Middle frontal gyrus (tissue), 1 donor: Measurements from ENCODE around the gene MS4A18.

Experiments used
- DNase-seq: peaks from one replicate; pipeline ENCODE4 v3.0.0-alpha.2; 2015; ENCODE audit warnings: low spot score; ENCODE audit errors: extremely low spot score

The MS4A18 gene

DNA sequence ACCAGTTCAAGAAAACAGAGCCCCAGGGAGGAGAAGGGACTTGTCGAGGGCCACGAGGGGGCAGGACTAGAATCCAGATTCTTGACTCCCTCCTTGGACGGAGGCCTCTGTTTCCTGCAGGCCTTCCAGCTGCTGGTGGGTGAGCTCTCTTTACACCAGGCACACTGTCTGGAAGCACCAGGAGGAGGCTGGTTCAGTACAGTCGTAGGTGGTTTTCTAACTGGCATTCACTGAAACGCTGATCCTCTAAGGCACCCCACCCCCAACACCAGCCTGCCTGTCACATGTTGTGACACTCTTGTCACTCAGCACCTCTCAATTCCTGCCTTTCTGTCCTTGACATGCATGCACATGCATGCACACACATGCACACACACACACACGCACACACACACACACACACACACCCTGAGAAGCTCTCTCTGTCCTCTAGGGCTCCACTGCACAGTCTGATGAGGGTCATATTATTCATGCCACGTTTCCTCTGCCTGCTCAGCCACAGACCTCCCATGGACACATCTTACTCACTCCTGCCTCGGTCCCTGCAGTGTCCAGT lies 61.4 kb downstream of the MS4A18 start:
- no peak for DNase-seq

DNA sequence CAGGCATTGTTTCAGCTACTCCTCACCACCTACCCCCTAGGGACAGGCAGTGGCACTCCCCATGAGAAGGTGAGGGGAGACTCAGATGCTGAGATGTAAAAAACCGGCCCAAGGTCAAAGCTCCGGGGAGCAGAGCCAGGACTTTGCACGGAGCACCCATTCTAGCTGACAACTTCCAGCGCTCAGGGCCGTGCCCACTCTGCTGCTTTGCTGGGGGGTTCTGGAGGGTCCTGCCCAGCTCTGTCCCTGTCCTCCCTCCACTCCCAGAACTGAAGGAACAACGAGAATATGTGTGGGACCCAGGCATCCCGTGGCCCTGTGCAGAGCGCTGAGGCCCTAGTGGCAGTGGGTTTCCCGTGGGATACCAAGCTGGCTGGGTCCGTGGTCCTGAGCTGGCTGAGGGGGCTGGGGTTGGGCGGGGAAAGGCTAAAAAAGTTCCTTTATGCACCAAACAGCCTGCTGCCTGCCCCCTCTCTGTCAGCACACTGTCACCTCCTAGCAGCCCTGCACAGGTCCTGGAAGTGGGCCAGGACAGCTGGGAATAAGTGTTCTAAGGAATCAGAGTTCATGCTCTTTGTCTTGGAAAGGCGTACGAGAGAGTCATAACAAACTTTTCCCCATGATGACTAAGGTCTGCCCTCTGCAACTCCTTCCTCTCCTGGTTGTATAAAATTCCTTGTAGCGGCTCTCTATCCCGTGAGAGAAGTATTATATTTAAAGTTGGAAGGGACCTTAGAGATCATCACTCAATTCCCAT lies 62.5 kb downstream of the MS4A18 start:
- no peak for DNase-seq

DNA sequence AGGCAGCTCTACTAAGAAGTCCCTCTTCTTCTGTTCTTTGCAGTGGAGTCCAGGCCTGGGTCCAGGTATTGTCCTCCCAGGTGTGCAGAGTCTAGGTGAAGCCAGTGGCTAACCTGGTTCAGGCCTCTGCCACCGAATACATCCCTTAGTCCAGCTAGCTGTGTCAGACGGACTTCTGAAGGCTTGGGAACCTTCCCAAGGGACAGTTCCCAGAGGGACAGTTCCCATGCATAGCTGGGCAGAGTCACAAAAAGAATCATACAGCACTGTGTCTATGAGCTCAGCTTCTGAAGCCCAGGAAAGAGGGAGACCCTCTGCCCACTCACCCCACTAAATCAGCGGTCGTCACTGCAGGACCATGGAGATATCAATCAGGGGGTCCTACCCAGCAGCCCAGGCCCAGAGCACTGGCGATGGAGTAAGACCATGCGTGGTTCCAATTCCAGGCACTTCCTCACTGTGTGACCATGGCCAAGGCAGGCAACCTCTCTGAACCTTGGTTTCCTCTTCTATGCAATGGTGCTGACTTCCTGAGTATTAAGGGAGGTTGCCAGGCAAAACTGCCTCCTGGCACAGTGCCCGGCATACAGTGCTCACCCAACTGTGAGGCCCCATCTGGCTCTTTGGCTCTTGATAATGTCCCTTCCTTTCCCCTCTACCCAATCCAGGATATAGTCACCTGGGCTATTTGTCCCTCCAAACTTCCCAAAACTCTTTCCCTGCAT lies 64.0 kb downstream of the MS4A18 start:
- DNase-seq: no peak

DNA sequence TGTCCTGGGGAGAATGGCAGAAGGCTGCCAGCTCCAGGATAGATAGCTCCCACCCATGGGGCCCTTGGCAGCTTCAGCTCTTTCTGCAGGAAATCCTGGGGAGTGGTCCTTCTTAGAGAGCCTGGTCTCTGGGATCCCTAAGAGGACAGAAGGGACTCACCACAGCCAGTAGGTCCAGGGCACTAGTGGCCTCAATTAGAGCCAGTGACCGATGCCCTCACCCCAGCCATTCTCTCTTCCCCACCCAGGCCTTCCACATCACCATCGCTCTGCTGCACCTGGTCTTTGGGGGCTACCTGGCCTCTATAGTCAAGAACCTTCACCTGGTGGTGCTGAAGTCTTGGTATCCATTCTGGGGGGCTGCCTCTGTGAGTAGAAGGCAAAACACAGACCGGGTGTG lies 66.2 kb downstream of the MS4A18 start:
- DNase-seq: no peak

DNA sequence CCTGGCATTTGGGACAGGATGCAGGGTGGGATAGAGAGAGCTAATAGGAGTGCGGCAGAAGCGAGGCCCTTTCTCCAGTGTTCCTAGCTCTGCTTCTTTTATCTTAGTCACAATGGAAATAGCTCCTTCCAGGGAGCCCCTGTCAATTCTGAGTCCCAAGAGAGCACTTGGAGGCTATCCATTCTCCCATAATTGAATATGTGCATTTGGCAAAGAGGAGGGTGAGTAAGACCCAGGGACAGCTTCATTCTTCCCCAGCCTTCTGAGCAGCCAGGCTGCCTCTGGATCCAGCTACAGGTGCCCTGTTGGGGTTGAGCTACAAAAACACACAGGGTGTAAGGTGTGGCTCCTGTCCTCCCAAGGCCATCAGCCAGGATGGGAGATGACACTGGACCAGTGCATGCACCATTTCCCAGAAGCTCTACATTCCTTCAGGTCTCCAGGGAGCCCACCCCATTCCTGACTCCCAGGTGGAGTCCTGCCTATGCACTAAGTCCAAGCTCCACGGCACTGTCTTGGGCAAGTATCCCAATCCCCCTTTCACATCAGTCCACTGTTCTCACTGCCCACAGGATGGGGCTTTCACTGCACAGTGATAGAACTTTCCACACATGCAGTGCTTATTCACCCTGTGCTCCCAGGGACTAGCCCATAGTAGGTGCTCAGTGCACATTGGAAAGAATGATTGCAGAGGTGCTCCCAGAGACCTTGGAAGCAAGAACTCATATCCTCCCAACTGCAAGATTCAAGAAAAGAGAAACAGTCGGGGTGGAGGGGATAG lies 66.8 kb downstream of the MS4A18 start:
- DNase-seq: no peak

DNA sequence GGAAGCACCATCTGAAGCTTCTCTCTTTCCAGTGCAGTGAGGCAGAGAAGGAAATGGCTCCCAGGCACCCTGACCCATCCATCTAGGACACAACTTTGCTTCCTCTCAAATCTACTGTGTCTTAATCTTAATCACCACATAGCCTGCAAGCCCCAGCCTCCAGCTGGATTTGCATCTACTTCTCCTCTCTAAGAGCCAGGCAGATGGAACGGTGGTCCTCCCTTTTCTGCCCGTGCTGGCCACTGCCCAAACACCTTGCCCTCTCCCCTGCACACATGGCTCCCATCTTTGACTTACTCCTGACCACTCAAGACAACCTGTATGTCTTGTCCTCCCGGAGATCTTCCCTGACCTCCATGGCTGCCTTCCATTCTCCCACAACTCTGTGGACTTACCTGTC lies 68.0 kb downstream of the MS4A18 start:
- no peak for DNase-seq
